ENCODE results near the gene TGM6. TPM values are rescaled to one million over a fixed set of nuclear protein-coding genes. Genes with fewer than 3 reads are reported as not detected.
"Not testable (repeated sequence)": the region's sequence is repeated elsewhere in the genome, so short reads cannot be mapped to it uniquely, and the experiment has no call there.

TGM6 gene
- total RNA-seq, 1 experiment from 2014 or later = not detected

DNA sequence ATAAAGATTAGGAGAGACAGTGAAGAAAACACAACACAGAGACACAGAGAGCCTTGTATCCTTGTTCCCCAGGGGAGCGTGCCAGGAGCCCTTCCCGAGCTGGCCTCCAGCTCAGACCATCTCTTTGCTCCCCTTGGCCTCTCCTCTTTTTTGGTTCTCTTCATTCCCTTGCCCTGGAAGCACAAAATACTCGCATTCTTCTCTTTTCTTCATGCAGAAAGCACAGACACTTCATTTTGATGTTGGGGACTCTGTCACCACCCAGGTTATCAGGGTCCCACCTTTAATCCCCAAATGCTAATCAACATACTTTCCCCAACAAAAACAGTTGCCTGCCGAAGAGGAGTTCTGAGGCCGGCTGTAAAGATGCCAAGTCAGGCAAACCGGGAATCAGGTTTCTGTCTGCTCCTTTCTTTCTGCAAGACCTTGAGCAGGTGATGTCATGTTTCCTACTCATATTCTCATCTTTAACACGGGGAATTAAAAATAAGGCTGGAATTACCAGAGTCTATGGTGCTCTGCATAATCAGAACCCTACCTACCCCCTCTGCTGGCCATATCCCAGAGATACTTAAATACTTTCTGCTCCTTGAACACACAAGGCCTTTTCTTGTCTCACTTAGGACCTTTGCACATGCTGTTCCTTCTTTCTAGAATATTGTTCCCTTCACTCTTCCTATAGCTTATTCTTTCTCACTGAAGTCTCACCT is 21.7 kb downstream of the TGM6 start:
- peak; percentile 59 for DNase-seq

DNA sequence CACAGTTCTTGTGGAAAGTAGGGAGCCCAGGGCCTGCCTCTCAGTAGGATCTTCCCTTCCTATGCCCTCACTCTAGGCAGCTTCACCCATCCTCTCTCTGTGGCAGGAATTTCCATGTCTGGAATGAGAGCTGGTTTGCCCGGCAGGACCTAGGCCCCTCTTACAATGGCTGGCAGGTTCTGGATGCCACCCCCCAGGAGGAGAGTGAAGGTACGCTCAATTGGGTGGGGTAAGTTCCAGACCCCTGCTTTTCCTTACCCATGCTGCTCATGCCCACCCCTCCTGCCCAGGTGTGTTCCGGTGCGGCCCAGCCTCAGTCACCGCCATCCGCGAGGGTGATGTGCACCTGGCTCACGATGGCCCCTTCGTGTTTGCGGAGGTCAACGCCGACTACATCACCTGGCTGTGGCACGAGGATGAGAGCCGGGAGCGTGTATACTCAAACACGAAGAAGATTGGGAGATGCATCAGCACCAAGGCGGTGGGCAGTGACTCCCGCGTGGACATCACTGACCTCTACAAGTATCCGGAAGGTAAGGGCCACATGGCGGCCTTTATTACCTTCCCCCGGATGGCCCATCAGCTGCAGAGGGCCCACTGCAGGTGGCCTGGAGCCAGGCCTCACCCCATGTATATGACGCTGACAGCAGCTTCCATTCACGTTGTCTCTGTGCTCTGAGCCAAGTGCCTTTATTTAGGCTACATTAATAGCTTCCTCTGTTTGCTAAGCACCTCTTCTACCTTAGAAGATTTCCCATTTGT is 22.8 kb downstream of the TGM6 start:
- Histone ChIP-seq H3K27me3 (ENCODE audit: low read length) (no peaks in the 10 kb centered on the region), H3K9me3 (ENCODE audit: low read length) (peaks cover 5% of the 10 kb centered on the region; the same call in 1 of the 2 replicates), H4K20me1 (ENCODE audit: insufficient read depth, low read depth, low read length) (no peaks in the 10 kb centered on the region), H3K36me3 (ENCODE audit: insufficient read depth, low read length) (no peaks in the 10 kb centered on the region), H3K9ac (ENCODE audit: low read length) (no peak overlapping the region), H3K79me2 (ENCODE audit: low read length) (no peaks in the 10 kb centered on the region), H2AFZ (ENCODE audit: low read length) (no peak overlapping the region), H3K4me2 (ENCODE audit: low read depth, low read length, poor library complexity, severe bottlenecking) (no peak overlapping the region), H3K9me2 (replicated peaks; ENCODE audit: insufficient read depth, low read length) (no peaks in the 10 kb centered on the region), H3K27ac (ENCODE audit: low read length) (no peak overlapping the region), H3K4me3 (ENCODE audit: low read length) (no peak overlapping the region), H3K4me1 (ENCODE audit: low read length) (no peaks in the 10 kb centered on the region)
- DNase-seq = no peak

More for the DNA sequence above, 21.7 kb downstream of the TGM6 start:
- H3K9ac ChIP-seq (ENCODE audit: low read length) = no peak overlapping the region
- no peaks in the 10 kb centered on the region for H3K36me3 ChIP-seq (ENCODE audit: insufficient read depth, low read length)
- H3K4me2 ChIP-seq (ENCODE audit: low read depth, low read length, poor library complexity, severe bottlenecking) = no peak overlapping the region
- H3K9me2 ChIP-seq (replicated peaks; ENCODE audit: insufficient read depth, low read length) = no peaks in the 10 kb centered on the region
- H3K27me3 ChIP-seq (ENCODE audit: low read length) = no peaks in the 10 kb centered on the region
- no peak overlapping the region for H3K4me3 ChIP-seq (ENCODE audit: low read length)
- H4K20me1 ChIP-seq (ENCODE audit: insufficient read depth, low read depth, low read length) = no peaks in the 10 kb centered on the region
- H2AFZ ChIP-seq (ENCODE audit: low read length) = no peak overlapping the region
- H3K27ac ChIP-seq (ENCODE audit: low read length) = no peak overlapping the region
- no peaks in the 10 kb centered on the region for H3K79me2 ChIP-seq (ENCODE audit: low read length)
- peaks cover 5% of the 10 kb centered on the region; the same call in 1 of the 2 replicates for H3K9me3 ChIP-seq (ENCODE audit: low read length)
- H3K4me1 ChIP-seq (ENCODE audit: low read length) = no peaks in the 10 kb centered on the region

DNA sequence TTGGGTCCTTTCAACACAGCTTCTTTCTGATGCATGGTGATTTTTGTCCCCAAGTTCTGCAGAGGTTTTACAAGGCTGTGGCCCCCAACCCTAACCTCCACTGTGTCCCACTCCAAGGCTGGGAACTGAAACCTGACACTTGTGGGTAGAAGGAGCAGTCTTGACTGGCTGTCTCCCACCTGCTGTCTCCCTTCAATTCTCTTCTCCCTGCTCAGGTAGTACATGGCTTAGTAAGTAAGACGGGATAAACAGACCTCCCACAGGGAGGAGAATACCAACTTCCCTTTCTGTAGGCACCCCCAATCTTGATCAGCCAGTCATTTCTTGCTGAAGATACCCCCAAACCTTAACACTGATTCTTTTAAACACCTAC is 25.0 kb downstream of the TGM6 start:
- DNase-seq = no peak

DNA sequence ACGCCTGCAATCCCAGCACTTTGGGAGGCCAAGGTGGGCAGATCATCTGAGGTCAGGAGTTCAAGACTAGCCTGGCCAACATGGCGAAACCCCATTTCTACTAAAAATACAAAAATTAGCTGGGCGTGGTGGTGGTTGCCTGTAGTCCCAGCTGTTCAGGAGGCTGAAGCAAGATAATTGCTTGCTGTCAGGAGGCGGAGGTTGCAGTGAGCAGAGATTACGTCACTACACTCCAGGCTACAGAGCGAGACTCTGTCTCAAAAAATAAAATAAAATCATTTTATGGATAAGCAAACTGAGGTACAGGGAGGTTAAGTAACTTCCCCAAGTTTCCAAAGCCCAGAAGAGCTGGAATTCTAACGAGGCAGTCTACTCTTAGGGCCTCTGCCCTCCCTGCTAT is 26.7 kb downstream of the TGM6 start:
- not testable (repeated sequence) for H3K4me1 ChIP-seq (ENCODE audit: low read length); H3K27me3 ChIP-seq (ENCODE audit: low read length); H3K9me3 ChIP-seq (ENCODE audit: low read length); H3K79me2 ChIP-seq (ENCODE audit: low read length); H4K20me1 ChIP-seq (ENCODE audit: insufficient read depth, low read depth, low read length); H3K36me3 ChIP-seq (ENCODE audit: insufficient read depth, low read length); H3K9me2 ChIP-seq (replicated peaks; ENCODE audit: insufficient read depth, low read length); H3K27ac ChIP-seq (ENCODE audit: low read length); H3K4me3 ChIP-seq (ENCODE audit: low read length); H3K4me2 ChIP-seq (ENCODE audit: low read depth, low read length, poor library complexity, severe bottlenecking); H3K9ac ChIP-seq (ENCODE audit: low read length); H2AFZ ChIP-seq (ENCODE audit: low read length)
- peak; percentile 33 for DNase-seq

More for the DNA sequence above, 25.0 kb downstream of the TGM6 start:
- no peaks in the 10 kb centered on the region for H3K4me1 ChIP-seq (ENCODE audit: low read length)
- no peak overlapping the region for H3K4me3 ChIP-seq (ENCODE audit: low read length)
- no peaks in the 10 kb centered on the region for H3K9me2 ChIP-seq (replicated peaks; ENCODE audit: insufficient read depth, low read length)
- no peaks in the 10 kb centered on the region for H3K27me3 ChIP-seq (ENCODE audit: low read length)
- no peaks in the 10 kb centered on the region for H3K36me3 ChIP-seq (ENCODE audit: insufficient read depth, low read length)
- no peak overlapping the region for H3K9ac ChIP-seq (ENCODE audit: low read length)
- H4K20me1 ChIP-seq (ENCODE audit: insufficient read depth, low read depth, low read length) = no peaks in the 10 kb centered on the region
- H3K27ac ChIP-seq (ENCODE audit: low read length) = no peak overlapping the region
- H3K9me3 ChIP-seq (ENCODE audit: low read length) = peaks cover 5% of the 10 kb centered on the region; the same call in 1 of the 2 replicates
- no peak overlapping the region for H2AFZ ChIP-seq (ENCODE audit: low read length)
- H3K79me2 ChIP-seq (ENCODE audit: low read length) = no peaks in the 10 kb centered on the region
- H3K4me2 ChIP-seq (ENCODE audit: low read depth, low read length, poor library complexity, severe bottlenecking) = no peak overlapping the region

GRCh38 chr20:2408111-2408510 is 27.4 kb downstream of the TGM6 start:
- no peaks in the 10 kb centered on the region for H3K36me3 ChIP-seq (ENCODE audit: insufficient read depth, low read length)
- peak; percentile 9 for DNase-seq
- no peak overlapping the region for H3K4me3 ChIP-seq (ENCODE audit: low read length)
- H3K9me3 ChIP-seq (ENCODE audit: low read length) = peaks cover 5% of the 10 kb centered on the region; the same call in 1 of the 2 replicates
- no peaks in the 10 kb centered on the region for H3K9me2 ChIP-seq (replicated peaks; ENCODE audit: insufficient read depth, low read length)
- H3K4me2 ChIP-seq (ENCODE audit: low read depth, low read length, poor library complexity, severe bottlenecking) = no peak overlapping the region
- H3K4me1 ChIP-seq (ENCODE audit: low read length) = no peaks in the 10 kb centered on the region
- H3K27me3 ChIP-seq (ENCODE audit: low read length) = no peaks in the 10 kb centered on the region
- H4K20me1 ChIP-seq (ENCODE audit: insufficient read depth, low read depth, low read length) = no peaks in the 10 kb centered on the region
- no peaks in the 10 kb centered on the region for H3K79me2 ChIP-seq (ENCODE audit: low read length)
- no peak overlapping the region for H3K9ac ChIP-seq (ENCODE audit: low read length)
- H3K27ac ChIP-seq (ENCODE audit: low read length) = no peak overlapping the region
- no peak overlapping the region for H2AFZ ChIP-seq (ENCODE audit: low read length)

GRCh38 chr20:2416541-2417212 is 36.0 kb downstream of the TGM6 start:
- H2AFZ ChIP-seq (ENCODE audit: low read length) = no peak overlapping the region
- H3K79me2 ChIP-seq (ENCODE audit: low read length) = no peaks in the 10 kb centered on the region
- H3K4me3 ChIP-seq (ENCODE audit: low read length) = no peak overlapping the region
- no peaks in the 10 kb centered on the region for H3K9me2 ChIP-seq (replicated peaks; ENCODE audit: insufficient read depth, low read length)
- H3K9me3 ChIP-seq (ENCODE audit: low read length) = no peaks in the 10 kb centered on the region
- H3K27me3 ChIP-seq (ENCODE audit: low read length) = no peaks in the 10 kb centered on the region
- H3K4me2 ChIP-seq (ENCODE audit: low read depth, low read length, poor library complexity, severe bottlenecking) = no peak overlapping the region
- DNase-seq = no peak
- H3K27ac ChIP-seq (ENCODE audit: low read length) = no peak overlapping the region
- no peaks in the 10 kb centered on the region for H3K36me3 ChIP-seq (ENCODE audit: insufficient read depth, low read length)
- H3K4me1 ChIP-seq (ENCODE audit: low read length) = no peaks in the 10 kb centered on the region
- H4K20me1 ChIP-seq (ENCODE audit: insufficient read depth, low read depth, low read length) = no peaks in the 10 kb centered on the region
- no peak overlapping the region for H3K9ac ChIP-seq (ENCODE audit: low read length)

- Histone ChIP-seq H3K9me3 (ENCODE audit: low read length) (no peaks in the 10 kb centered on the region), H3K4me2 (ENCODE audit: low read depth, low read length, poor library complexity, severe bottlenecking) (no peak overlapping the region), H3K79me2 (ENCODE audit: low read length) (no peaks in the 10 kb centered on the region), H3K36me3 (ENCODE audit: insufficient read depth, low read length) (no peaks in the 10 kb centered on the region), H3K9ac (ENCODE audit: low read length) (no peak overlapping the region), H3K27me3 (ENCODE audit: low read length) (no peaks in the 10 kb centered on the region), H4K20me1 (ENCODE audit: insufficient read depth, low read depth, low read length) (no peaks in the 10 kb centered on the region), H3K4me1 (ENCODE audit: low read length) (no peaks in the 10 kb centered on the region), H3K4me3 (ENCODE audit: low read length) (no peak overlapping the region), H3K27ac (ENCODE audit: low read length) (no peak overlapping the region), H3K9me2 (replicated peaks; ENCODE audit: insufficient read depth, low read length) (no peaks in the 10 kb centered on the region), H2AFZ (ENCODE audit: low read length) (no peak overlapping the region)
- no peak for DNase-seq
Measured at GRCh38 chr20:2417213-2417541, 36.5 kb downstream of the TGM6 start.

DNA sequence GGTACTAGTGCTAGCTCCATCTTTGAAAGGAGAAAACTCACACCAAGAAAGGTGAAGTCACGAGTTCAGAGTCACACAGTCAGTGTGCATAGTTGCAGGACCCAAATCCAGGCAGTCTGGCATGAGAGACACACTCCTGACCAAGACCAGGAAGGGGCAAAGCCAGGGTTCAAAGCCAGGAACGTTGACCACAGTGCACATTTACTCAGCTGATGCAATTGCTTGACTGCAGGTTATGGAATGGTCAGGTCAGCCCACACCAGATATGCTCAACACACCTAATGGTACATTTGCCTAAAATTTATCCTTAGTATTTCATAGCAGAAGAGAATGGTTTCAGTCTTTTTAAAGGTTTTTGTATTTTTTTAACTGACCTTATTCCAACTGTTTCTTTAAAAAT is 37.7 kb downstream of the TGM6 start:
- H3K9ac ChIP-seq (ENCODE audit: low read length) = no peak overlapping the region
- no peak overlapping the region for H2AFZ ChIP-seq (ENCODE audit: low read length)
- H3K27me3 ChIP-seq (ENCODE audit: low read length) = no peaks in the 10 kb centered on the region
- H3K79me2 ChIP-seq (ENCODE audit: low read length) = no peaks in the 10 kb centered on the region
- no peaks in the 10 kb centered on the region for H3K9me2 ChIP-seq (replicated peaks; ENCODE audit: insufficient read depth, low read length)
- H3K27ac ChIP-seq (ENCODE audit: low read length) = no peak overlapping the region
- H3K36me3 ChIP-seq (ENCODE audit: insufficient read depth, low read length) = no peaks in the 10 kb centered on the region
- no peak overlapping the region for H3K4me3 ChIP-seq (ENCODE audit: low read length)
- H3K4me2 ChIP-seq (ENCODE audit: low read depth, low read length, poor library complexity, severe bottlenecking) = no peak overlapping the region
- no peaks in the 10 kb centered on the region for H3K9me3 ChIP-seq (ENCODE audit: low read length)
- DNase-seq = no peak
- H4K20me1 ChIP-seq (ENCODE audit: insufficient read depth, low read depth, low read length) = no peaks in the 10 kb centered on the region
- no peaks in the 10 kb centered on the region for H3K4me1 ChIP-seq (ENCODE audit: low read length)
